GM19467 (cell line): Measurements from ENCODE around the gene SLC36A3.
A peak's percentile ranks its signal among the peaks of the same experiment; 100 is the strongest.
"Not testable (repeated sequence)": the region's sequence is repeated elsewhere in the genome, so short reads cannot be mapped to it uniquely, and the experiment has no call there.

Experiments
- ATAC-seq: cut with Tn5 transposase; IDR thresholded peaks from one replicate; pipeline ENCODE4 v1.9.1; 2021; ENCODE audit warnings: mild to moderate bottlenecking, moderate library complexity; ENCODE audit not compliant: unreplicated experiment

Gene SLC36A3

GRCh38 chr5:151303666-151304065 lies at the start of gene SLC36A3:
TSS of gene SLC36A3 (minus strand) at chr5:151303766. CDS start at chr5:151303354, 412 bp downstream.
- ATAC-seq: no peak

GRCh38 chr5:151351671-151352070 lies 48.1 kb upstream of the SLC36A3 start:
- no peak for ATAC-seq

- no peak for ATAC-seq
Observed at GRCh38 chr5:151348789-151349188, 45.2 kb upstream of the SLC36A3 start.

GRCh38 chr5:151347369-151347768 lies 43.8 kb upstream of the SLC36A3 start, which contains the start of gene SLC36A2:
TSS of gene SLC36A2 (minus strand) at chr5:151347559. CDS start at chr5:151347460, 99 bp downstream.
- no peak for ATAC-seq

- ATAC-seq: no peak
Observed at GRCh38 chr5:151345808-151346478, 42.4 kb upstream of the SLC36A3 start.

GRCh38 chr5:151345187-151345807 lies 41.7 kb upstream of the SLC36A3 start:
- no peak for ATAC-seq

GRCh38 chr5:151344088-151344487 lies 40.5 kb upstream of the SLC36A3 start:
- no peak for ATAC-seq

- no peak for ATAC-seq
Observed at GRCh38 chr5:151340004-151340403, 36.4 kb upstream of the SLC36A3 start.

- ATAC-seq: no peak
Observed at GRCh38 chr5:151338734-151339133, 35.2 kb upstream of the SLC36A3 start.

- no peak for ATAC-seq
Observed at GRCh38 chr5:151332857-151333256, 29.3 kb upstream of the SLC36A3 start.

- ATAC-seq: no peak
Observed at GRCh38 chr5:151328734-151329133, 25.2 kb upstream of the SLC36A3 start.

GRCh38 chr5:151327585-151327984 lies 24.0 kb upstream of the SLC36A3 start:
- no peak for ATAC-seq

- ATAC-seq: no peak
Observed at GRCh38 chr5:151326266-151326665, 22.7 kb upstream of the SLC36A3 start.

- no peak for ATAC-seq
Observed at GRCh38 chr5:151320481-151320880, 16.9 kb upstream of the SLC36A3 start.

GRCh38 chr5:151318850-151319732 lies 15.5 kb upstream of the SLC36A3 start:
- peak; percentile 78 for ATAC-seq

GRCh38 chr5:151317871-151318270 lies 14.3 kb upstream of the SLC36A3 start:
- no peak for ATAC-seq

- peak; percentile 78 for ATAC-seq
Observed at GRCh38 chr5:151315998-151316597, 12.5 kb upstream of the SLC36A3 start.

GRCh38 chr5:151313357-151313756 lies 9.8 kb upstream of the SLC36A3 start:
- ATAC-seq: no peak

GRCh38 chr5:151312756-151313324 lies 9.3 kb upstream of the SLC36A3 start:
- ATAC-seq: no peak

GRCh38 chr5:151310932-151311331 lies 7.4 kb upstream of the SLC36A3 start:
- ATAC-seq: no peak

- not testable (repeated sequence) for ATAC-seq
Observed at GRCh38 chr5:151309821-151310220, 6.3 kb upstream of the SLC36A3 start.
